GM21619 (cell line): ENCODE data around the gene PIH1D2.
"Not testable (repeated sequence)": the region's sequence is repeated elsewhere in the genome, so short reads cannot be mapped to it uniquely, and the experiment has no call there.

Experiments
- ATAC-seq: cut with Tn5 transposase; IDR thresholded peaks from one replicate; pipeline ENCODE4 v1.9.1; 2021; ENCODE audit not compliant: unreplicated experiment

PIH1D2 gene, protein sequence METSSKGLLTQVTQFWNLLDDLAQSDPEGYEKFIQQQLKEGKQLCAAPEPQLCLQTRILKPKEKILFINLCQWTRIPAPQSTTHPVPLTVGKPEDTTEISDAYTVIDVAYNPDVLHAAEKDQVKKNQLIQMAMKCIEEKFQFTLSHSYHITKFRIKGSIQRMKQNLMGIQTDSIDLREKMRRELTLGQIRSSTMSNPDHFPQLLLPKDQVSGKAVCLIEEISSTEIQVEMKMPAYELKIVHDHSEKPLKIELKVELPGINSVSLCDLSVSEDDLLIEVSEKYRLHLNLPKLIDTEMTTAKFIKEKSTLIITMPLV

DNA sequence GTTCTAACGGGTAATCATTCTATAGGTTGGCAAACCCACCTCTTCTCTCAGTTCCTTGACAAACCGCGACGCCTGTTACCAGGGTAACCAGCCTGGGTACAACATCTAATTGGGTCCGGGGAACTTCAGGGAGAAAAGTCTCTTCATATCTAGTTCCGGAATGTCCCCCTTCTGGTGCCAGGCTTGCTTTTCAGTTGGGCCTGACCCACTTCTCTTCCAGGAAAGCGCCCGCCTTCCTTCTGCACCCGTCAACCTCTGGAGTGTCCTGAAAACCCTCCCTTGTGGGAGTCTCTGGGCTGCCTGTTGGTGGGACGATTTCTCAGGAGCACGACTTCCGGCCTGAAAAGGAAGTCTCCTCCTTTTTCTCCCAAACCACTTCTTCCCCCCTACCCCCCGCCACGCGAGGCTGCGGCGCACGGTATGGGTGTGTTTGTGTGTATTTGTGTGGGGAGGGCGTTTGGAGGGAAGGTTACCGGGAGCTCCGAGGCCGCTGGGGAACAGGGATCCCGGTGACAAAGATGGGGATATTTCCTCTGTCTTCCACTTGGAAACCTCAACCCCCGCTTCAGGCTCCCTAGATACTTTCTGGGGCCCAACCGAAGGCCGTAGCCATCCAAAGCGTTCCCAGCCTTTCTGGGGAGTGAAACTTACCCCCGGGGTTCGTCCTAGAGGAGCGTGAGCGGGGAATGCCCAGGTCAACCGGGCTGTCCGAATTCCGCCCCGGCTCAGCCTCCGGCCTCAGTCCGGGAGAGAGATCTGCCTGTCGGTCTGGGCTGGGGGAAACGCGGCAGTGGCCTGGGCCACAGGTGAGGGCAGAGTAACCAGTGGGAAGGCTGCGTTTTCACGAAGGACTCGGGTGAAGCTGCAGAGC lies at the start of gene PIH1D2, which contains the start of gene NKAPD1:
TSS of gene PIH1D2 (minus strand) at position 77 of the 871 bp plus-strand sequence. CDS start 843 bp downstream, outside the sequence.
TSS of gene NKAPD1 (plus strand) at position 359 of the 871 bp plus-strand sequence. CDS start 1,276 bp downstream, outside the sequence.
- peak; percentile 91 for ATAC-seq

DNA sequence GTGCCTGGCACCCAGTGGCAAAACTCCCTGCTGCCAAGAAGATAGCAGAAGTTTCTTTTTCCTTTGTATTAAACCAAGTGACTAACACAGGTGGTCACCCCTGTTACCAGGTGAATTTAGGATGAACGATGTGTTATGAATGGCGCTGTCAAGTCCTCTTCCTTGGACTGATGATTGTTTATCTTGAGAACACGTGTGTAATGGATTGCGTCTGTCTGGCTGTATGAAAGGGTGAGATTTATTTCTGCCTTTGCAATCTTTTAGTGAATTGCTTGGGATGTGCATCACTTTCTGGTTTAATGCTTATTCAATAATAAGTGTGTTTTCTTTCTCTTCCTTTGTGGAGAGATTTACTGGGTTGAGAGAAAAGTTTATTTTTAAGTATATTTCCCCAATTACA lies 49.3 kb upstream of the PIH1D2 start:
- ATAC-seq = no peak

- ATAC-seq = no peak
Measured at GRCh38 chr11:112121981-112122615, 48.3 kb upstream of the PIH1D2 start.

- no peak for ATAC-seq
Measured at GRCh38 chr11:112118176-112118575, 44.4 kb upstream of the PIH1D2 start.

DNA sequence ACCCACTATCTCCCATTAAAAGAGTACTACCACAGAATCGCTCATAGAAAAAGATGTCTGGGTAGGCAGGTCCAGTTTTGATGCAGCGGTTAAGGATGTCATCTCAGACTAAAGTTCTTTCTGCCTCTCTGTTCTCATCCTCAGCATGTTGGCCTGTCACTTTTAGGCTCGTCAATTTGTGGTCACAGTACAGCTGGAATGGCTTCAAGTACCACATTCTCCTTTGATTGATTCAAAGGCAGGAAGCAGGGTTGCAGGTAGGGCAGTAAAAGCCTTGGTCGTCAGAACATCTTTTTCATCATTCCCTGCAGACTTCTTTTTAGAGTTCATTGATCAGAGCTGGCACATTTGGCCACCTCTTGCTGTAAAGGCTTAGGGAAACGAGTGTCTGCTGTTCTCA lies 41.6 kb upstream of the PIH1D2 start:
- no peak for ATAC-seq

- no peak for ATAC-seq
Measured at GRCh38 chr11:112114460-112114859, 40.6 kb upstream of the PIH1D2 start.

- no peak for ATAC-seq
Measured at GRCh38 chr11:112113539-112114457, 40.0 kb upstream of the PIH1D2 start.

DNA sequence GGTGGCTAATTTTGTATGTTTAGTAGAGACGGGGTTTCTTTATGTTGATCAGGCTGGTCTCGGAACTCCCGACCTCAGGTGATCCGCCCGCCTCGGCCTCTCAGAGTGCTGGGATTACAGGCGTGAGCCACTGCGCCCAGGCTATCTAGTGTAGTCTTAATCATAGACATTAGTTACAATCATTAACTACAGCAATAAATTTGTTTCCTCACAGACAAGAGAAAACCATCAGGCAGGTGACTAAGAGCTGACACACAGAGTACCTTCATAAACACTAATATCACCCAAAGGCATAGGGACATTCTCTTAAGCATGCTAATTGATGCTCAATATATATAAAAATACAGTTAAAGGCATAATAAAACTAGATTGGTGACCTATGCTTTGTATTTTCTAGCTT lies 32.3 kb upstream of the PIH1D2 start:
- no peak for ATAC-seq

DNA sequence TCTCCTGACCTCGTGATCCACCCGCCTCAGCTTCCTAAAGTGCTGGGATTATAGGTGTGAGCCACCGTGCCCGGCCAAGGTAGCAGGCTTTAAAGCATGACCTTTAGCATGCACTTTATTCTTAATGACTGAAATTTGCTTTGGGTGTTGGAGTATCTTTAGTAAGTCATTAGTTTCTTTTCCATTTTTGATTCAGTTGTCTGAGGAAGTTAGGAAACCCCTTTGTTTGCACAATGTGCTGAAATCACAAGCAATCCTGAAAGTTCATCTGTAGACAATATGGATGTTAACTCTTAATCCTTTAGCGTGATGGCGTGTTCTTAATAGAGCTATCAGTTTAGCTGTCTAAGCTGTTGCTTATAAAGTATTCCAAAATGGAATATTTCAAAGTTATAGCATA lies 29.6 kb upstream of the PIH1D2 start:
- no peak for ATAC-seq

DNA sequence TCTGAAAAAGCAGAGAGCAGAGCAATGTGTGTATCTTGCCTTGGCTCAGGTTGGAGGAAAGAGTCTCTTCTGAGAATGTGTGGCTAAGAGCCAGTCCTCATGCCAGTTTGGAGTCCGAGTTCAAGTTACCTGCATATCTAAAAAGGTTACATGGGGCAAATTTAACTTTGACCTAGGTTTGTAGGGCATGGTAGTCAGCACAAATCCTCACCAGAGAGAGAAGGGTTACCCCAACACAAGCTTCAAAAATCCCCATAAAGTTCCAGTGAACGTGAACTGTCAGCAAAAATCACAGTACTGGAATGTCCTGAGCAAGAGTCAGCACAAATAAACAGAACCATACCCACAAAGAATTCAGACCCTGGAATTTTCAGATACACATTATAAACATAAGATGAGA lies 26.6 kb upstream of the PIH1D2 start:
- no peak for ATAC-seq

- ATAC-seq = no peak
Measured at GRCh38 chr11:112097734-112098528, 24.1 kb upstream of the PIH1D2 start.

DNA sequence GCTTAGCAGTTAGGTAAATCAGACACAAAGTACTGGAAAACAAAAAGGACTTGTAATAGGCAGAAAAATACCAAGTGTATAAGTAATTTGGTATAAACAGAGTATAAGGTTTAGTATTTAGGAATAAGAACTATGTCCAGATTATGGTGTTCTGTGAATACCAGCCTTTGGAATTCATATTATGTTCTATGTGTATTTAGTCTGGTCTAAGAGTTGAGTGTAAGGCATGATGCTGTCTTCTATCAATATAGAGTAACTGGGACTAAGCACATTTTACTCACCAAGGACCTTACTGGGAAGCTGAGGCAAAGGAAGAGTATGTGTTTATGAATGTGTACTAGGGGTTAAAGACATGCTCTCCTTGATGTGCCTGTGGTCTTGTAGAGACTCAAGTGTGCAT lies 22.4 kb upstream of the PIH1D2 start:
- ATAC-seq = no peak

DNA sequence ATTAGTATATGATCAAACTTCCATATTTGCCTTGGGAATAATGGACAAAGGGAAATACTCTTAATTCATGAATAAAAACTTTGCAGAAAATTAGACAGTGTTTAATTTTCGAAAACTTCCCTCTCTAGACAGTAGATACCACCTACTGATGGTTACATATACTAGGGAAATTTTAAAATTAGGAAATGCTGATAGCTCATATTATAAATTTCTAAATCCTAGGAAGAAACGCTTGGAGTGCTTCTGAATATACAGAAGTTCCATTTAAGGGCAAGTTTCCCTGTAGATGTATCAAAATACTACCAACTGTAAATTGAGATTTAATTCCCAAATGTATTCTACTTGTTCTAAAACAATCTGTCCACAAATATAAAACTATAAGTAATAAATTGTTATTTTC lies 21.5 kb upstream of the PIH1D2 start:
- ATAC-seq = not testable (repeated sequence)

DNA sequence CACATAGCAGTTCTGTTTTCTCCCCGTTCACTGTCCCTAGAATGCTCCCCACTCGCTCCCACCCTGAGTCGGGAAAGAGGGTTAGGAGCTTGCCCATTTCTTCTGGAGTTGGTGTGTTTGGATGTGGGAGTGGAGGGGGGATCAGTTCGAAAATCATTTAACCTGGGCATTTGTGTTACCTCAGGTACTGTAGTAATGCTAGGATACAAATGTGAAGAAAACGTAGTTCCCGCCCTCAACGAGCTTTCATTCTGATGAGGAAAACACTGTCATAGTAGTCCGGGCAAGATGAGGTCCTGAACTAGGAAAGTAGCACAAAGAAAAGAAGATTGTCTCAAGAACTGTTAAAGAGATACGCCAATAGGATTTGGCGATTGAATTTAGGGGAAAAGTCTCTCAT lies 13.4 kb upstream of the PIH1D2 start:
- no peak for ATAC-seq

GRCh38 chr11:112086422-112087191 lies 12.8 kb upstream of the PIH1D2 start, which contains the start of the genes SDHD and TIMM8B:
TSS of gene SDHD (plus strand) at chr11:112086873. CDS start at chr11:112086908, 35 bp downstream.
TSS of gene TIMM8B (minus strand) at chr11:112086756. CDS start at chr11:112086723, 33 bp downstream.
- peak; percentile 89 for ATAC-seq

GRCh38 chr11:112085822-112086421 lies 12.1 kb upstream of the PIH1D2 start:
- peak; percentile 33 for ATAC-seq

DNA sequence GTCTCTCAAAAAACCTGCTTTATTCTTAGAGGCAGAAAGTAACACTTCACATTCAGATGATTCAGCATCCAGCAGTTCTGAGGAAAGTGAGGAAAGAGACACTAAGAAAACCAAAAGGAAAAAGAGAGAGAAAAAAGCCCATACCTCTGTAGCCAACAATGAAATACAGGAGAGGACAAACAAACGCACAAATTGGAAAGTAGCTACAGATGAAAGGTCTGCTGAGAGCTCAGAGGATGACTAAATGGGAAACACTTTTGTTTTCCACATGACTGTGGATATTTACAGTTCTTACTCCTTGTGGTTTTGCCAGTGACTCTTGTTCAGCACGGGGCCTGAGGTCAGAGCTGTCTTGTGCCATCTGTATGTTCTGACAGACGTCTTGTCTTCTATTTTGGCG lies 8.9 kb upstream of the PIH1D2 start:
- ATAC-seq = no peak

GRCh38 chr11:112062923-112063322 lies 10.9 kb downstream of the PIH1D2 start:
- ATAC-seq = no peak
